ENCODE data around the gene CCL4L2. TPM values are rescaled to one million over a fixed set of nuclear protein-coding genes. Genes with fewer than 3 reads are reported as not detected.
"Not testable (repeated sequence)": the region's sequence is repeated elsewhere in the genome, so short reads cannot be mapped to it uniquely, and the experiment has no call there.

The CCL4L2 gene
- polyA plus RNA-seq, 1 donor: 6.9 TPM

DNA sequence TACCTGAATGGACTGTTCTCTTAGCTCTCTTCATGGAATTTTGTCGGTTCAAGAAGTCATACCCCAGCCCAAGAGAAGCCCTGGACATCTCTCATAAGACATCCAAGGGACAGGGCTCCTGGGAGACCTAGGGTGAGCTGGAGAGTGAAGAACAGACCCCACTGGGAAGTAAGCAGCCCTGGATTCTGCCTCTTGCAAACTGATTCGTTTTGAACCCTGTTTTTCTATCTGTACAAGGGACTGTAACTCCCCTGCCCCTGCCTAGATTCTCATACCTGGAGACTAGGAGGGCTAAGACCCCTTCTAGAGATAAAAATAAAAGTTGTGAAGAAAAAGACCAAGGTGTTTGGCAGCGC, 14.8 kb upstream of the CCL4L2 start:
- H3K36me3 ChIP-seq (ENCODE audit: control insufficient read depth, insufficient read depth, low read length): no peaks in the 10 kb centered on the region
- H3K9me3 ChIP-seq (ENCODE audit: control insufficient read depth, low read depth, low read length): no peaks in the 10 kb centered on the region
- WGBS (ENCODE audit: insufficient coverage, low lambda C conversion rate): 100% methylated on average over 1 of the region's 3 CpGs
- DNase-seq: no peak
- H3K4me1 ChIP-seq (ENCODE audit: control insufficient read depth, insufficient read depth, low read length): peaks cover 3% of the 10 kb centered on the region
- no peak overlapping the region for H3K4me3 ChIP-seq (ENCODE audit: low read length)
- H3K27me3 ChIP-seq (ENCODE audit: control insufficient read depth, insufficient read depth, low read length): peaks cover 7% of the 10 kb centered on the region
- no peak overlapping the region for H3K27ac ChIP-seq (ENCODE audit: low read length)

DNA sequence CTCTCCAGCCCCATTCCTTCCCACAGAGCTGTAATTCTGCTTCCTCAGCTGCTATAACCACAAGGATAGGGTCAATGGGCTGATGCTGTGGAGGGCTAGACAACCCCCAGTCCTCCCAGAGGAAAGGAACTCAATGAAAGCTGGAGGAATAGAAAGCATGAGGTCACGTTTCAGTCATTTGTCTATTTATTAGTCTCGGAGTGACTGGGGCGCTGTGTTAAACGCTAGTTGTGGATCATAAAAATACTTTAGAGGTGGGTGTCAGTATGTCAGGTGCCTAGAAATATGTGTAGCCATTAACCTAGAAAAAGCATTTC, 13.5 kb upstream of the CCL4L2 start:
- peaks cover 3% of the 10 kb centered on the region for H3K4me1 ChIP-seq (ENCODE audit: control insufficient read depth, insufficient read depth, low read length)
- DNase-seq: peak in 1 of 2 donors; percentile 56
- H3K27ac ChIP-seq (ENCODE audit: low read length): no peak overlapping the region
- no peaks in the 10 kb centered on the region for H3K36me3 ChIP-seq (ENCODE audit: control insufficient read depth, insufficient read depth, low read length)
- H3K27me3 ChIP-seq (ENCODE audit: control insufficient read depth, insufficient read depth, low read length): peaks cover 7% of the 10 kb centered on the region
- 17% methylated on average over 2 of the region's 4 CpGs for WGBS (ENCODE audit: insufficient coverage, low lambda C conversion rate)
- H3K9me3 ChIP-seq (ENCODE audit: control insufficient read depth, low read depth, low read length): no peaks in the 10 kb centered on the region
- H3K4me3 ChIP-seq (ENCODE audit: low read length): no peak overlapping the region

DNA sequence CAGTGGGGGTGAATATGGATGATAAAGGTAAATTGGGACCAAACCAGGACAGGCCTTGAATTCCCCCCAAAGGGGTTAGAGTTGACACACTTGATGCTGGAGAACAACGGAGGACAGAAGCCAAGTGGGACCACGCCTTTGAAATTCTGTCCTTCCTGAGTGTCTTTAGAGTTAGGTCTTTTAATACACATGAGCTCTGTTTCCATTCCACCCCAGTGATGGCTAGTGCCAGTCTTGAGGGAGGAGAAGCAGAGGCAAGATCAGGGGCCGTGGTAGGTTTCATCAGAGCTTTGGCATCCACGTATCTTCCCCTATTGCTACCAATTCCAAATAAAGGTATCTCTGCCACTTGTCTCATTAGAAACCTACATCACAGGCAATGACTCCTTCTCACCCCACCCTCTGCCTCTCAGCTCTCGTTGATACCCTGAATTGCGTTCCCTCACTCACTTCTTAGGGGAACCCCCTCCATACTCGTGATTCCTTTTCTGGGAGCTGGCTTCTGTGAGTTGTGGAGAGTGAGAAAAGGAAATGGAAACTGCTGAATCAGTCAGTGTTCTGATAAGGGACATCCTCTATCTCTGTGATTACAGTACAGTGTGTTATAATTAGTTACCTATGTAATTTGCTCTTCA, 11.9 kb upstream of the CCL4L2 start:
- H3K9me3 ChIP-seq (ENCODE audit: control insufficient read depth, low read depth, low read length): no peaks in the 10 kb centered on the region
- peaks cover 7% of the 10 kb centered on the region for H3K27me3 ChIP-seq (ENCODE audit: control insufficient read depth, insufficient read depth, low read length)
- WGBS (ENCODE audit: insufficient coverage, low lambda C conversion rate): 57% methylated on average over 2 of the region's 7 CpGs
- H3K4me3 ChIP-seq (ENCODE audit: low read length): no peak overlapping the region
- H3K36me3 ChIP-seq (ENCODE audit: control insufficient read depth, insufficient read depth, low read length): no peaks in the 10 kb centered on the region
- peak in 1 of 2 donors; percentile 73 for DNase-seq
- peak overlapping the region; percentile 23 for H3K27ac ChIP-seq (ENCODE audit: low read length)
- H3K4me1 ChIP-seq (ENCODE audit: control insufficient read depth, insufficient read depth, low read length): peaks cover 3% of the 10 kb centered on the region

DNA sequence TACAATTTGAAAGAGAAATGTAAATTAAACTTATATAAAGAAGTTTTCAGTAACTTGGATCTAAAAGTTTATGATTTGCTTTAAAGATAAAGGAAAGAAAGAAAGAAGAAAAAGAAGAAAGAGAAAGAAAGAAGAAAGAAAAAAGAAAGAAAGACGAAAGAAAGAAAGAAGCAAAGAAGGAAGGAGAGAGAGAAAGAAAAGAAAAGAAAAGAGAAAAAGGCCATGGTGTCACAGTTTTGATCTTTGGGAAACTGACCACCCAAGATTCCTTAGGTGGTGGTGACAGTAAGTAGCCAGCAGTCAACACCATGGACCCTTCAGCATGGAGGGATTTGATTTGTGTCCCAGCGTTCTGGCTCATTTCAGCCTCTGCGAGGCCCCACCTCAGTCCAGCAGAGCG, 9.8 kb upstream of the CCL4L2 start:
- 88% methylated on average over 1 of the region's 4 CpGs for WGBS (ENCODE audit: insufficient coverage, low lambda C conversion rate)
- not testable (repeated sequence) for H3K9me3 ChIP-seq (ENCODE audit: control insufficient read depth, low read depth, low read length); H3K4me3 ChIP-seq (ENCODE audit: low read length); H3K27me3 ChIP-seq (ENCODE audit: control insufficient read depth, insufficient read depth, low read length); DNase-seq; H3K36me3 ChIP-seq (ENCODE audit: control insufficient read depth, insufficient read depth, low read length); H3K27ac ChIP-seq (ENCODE audit: low read length); H3K4me1 ChIP-seq (ENCODE audit: control insufficient read depth, insufficient read depth, low read length)

DNA sequence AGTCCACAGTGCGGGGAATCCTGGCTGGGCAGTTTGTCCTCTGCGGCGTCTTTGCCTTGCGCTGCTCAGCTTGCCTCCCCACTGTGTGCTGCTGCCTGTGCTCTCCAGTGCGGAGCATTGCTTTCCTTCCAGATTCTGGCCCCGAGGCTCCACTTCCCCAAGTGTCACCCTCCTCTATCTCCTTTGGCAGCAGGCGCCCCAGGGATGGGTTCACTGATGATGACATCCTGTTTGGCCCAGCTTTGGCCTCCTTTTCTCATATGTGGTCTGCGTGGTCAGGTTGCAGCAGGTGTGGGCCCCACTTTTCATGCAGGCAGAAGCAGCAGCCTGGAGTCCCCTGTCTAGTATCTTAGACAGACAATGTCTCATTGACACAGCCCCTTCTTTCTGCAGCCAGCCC, 9.4 kb upstream of the CCL4L2 start:
- H3K36me3 ChIP-seq (ENCODE audit: control insufficient read depth, insufficient read depth, low read length); H3K4me3 ChIP-seq (ENCODE audit: low read length); H3K4me1 ChIP-seq (ENCODE audit: control insufficient read depth, insufficient read depth, low read length); H3K27ac ChIP-seq (ENCODE audit: low read length); H3K9me3 ChIP-seq (ENCODE audit: control insufficient read depth, low read depth, low read length); DNase-seq; H3K27me3 ChIP-seq (ENCODE audit: control insufficient read depth, insufficient read depth, low read length): not testable (repeated sequence)
- 100% methylated on average over 2 of the region's 8 CpGs for WGBS (ENCODE audit: insufficient coverage, low lambda C conversion rate)

DNA sequence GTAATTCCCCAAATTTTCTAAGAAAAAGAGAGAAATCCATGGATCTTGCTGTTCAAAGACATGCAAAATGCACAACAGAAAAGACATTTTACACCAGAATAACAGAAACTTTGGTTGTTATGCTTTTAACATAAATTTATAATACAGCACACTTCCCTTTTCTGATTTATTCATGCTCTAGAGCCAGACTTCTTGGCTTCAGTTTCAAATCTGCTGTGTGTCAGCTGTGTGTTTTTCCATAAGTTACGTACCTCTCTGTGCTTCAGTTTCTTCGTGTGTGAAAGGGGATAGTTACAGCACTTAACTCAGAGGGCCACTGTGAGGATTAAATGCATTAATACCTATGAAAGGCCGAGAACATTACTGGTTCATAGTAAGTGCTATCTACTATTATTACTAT, 7.5 kb upstream of the CCL4L2 start:
- no peak overlapping the region for H3K27ac ChIP-seq (ENCODE audit: low read length)
- peaks cover 3% of the 10 kb centered on the region for H3K4me1 ChIP-seq (ENCODE audit: control insufficient read depth, insufficient read depth, low read length)
- H3K27me3 ChIP-seq (ENCODE audit: control insufficient read depth, insufficient read depth, low read length): no peaks in the 10 kb centered on the region
- no peak for DNase-seq
- H3K4me3 ChIP-seq (ENCODE audit: low read length): no peak overlapping the region
- no peaks in the 10 kb centered on the region for H3K36me3 ChIP-seq (ENCODE audit: control insufficient read depth, insufficient read depth, low read length)
- no peaks in the 10 kb centered on the region for H3K9me3 ChIP-seq (ENCODE audit: control insufficient read depth, low read depth, low read length)
- 76% methylated on average over 3 of the region's 3 CpGs for WGBS (ENCODE audit: insufficient coverage, low lambda C conversion rate)

DNA sequence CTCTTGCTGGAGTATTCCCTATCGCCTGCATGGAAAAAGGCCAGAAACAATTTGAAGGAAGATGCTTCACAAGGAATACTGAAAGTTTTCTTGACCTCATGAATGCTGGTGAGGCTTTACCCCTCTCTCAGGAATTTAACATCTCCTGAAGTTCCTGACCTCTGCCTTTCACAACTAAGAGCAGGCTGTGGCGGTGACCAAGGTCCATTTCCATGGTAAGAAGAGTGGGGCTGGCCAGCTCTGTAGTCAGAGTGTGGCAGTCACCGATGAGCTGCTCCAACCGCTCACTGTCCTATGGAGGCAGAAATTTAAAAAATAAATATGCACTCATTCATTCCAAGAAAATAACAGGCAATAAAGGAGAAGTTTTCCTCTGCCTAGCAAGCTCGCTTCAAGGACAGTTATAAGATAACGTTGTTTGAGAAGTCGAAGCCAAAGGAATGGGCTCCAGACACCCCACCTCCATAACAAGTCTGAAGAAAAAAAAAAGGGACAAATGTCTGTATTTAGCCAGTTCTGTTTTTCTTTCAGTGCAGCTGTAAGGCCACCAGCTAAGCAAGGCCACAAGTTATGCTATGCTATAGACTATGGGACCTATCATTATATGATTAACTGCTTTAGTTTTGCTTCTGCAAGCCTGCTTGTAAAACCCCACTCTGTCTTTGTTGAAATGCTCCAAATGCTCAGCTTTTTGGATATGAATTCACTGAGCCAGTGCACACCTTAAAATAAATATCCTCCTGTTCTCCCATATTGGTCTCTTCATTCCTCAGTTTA, 6.0 kb upstream of the CCL4L2 start:
- H3K27ac ChIP-seq (ENCODE audit: low read length): no peak overlapping the region
- WGBS (ENCODE audit: insufficient coverage, low lambda C conversion rate): 33% methylated on average over 4 of the region's 7 CpGs
- H3K27me3 ChIP-seq (ENCODE audit: control insufficient read depth, insufficient read depth, low read length): no peaks in the 10 kb centered on the region
- no peak overlapping the region for H3K4me3 ChIP-seq (ENCODE audit: low read length)
- DNase-seq: no peak
- no peaks in the 10 kb centered on the region for H3K9me3 ChIP-seq (ENCODE audit: control insufficient read depth, low read depth, low read length)
- H3K4me1 ChIP-seq (ENCODE audit: control insufficient read depth, insufficient read depth, low read length): no peaks in the 10 kb centered on the region
- no peaks in the 10 kb centered on the region for H3K36me3 ChIP-seq (ENCODE audit: control insufficient read depth, insufficient read depth, low read length)

DNA sequence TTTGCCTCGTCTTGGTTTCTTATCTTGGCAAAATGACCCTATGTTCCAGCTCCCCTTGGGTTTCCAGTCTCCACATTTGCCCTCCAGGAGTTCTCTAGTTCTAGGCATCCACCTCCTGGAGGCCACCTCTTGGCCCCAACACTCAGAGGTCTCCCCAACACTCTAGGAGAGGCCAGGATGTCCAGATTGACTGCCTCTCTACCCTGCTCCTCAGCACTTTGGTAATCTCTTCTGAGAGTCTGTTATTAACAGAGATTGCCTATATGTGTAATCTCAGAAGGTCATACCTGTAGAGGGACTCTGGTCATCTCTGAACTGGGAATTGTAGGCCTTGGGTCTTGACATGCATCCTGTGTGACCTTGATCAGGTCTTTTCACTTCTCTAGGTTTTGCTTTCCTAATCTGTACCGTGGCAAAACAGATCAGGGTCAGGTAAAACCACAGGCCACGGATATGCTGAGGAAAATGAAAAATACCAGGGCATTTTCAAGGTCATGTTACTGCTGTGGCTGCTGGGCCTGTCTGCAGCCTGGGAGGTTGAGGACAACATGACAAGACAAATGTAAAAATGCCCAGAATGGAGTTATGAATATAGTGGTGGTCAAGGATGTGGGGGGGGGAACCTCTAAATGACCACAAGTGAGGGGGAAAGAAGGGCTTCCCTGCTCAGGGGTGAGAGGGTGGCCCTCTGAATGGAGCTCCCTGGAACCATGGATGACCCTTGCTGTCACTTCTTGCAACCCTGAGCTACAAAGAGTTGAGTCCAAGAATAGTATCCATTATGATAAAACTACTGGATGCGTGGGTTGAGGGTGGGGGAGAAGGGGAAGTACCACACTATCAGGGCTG, 5.0 kb upstream of the CCL4L2 start:
- Histone ChIP-seq H3K4me1 (ENCODE audit: control insufficient read depth, insufficient read depth, low read length) (no peaks in the 10 kb centered on the region), H3K27ac (ENCODE audit: low read length) (no peak overlapping the region), H3K27me3 (ENCODE audit: control insufficient read depth, insufficient read depth, low read length) (no peaks in the 10 kb centered on the region), H3K36me3 (ENCODE audit: control insufficient read depth, insufficient read depth, low read length) (no peaks in the 10 kb centered on the region), H3K9me3 (ENCODE audit: control insufficient read depth, low read depth, low read length) (no peaks in the 10 kb centered on the region), H3K4me3 (ENCODE audit: low read length) (no peak overlapping the region)
- WGBS (ENCODE audit: insufficient coverage, low lambda C conversion rate): 82% methylated on average over 3 of the region's 4 CpGs
- no peak for DNase-seq

DNA sequence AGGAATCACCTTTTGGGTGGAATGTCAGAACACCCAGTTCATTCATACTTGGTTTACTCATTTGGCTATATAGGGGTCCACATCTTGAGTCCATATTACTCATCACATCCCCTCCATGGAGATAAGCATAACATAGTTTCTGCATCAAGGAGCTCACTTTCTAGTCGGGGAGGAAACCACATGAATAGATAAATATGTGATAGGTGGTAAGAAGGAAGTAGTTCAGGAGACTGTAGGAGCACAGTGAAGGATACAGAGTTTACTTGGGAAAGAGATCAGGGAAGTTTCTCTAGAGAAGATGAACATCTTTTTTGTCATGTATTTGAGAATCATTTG, 4.4 kb upstream of the CCL4L2 start:
- DNase-seq; H3K27me3 ChIP-seq (ENCODE audit: control insufficient read depth, insufficient read depth, low read length); H3K36me3 ChIP-seq (ENCODE audit: control insufficient read depth, insufficient read depth, low read length); H3K9me3 ChIP-seq (ENCODE audit: control insufficient read depth, low read depth, low read length); H3K27ac ChIP-seq (ENCODE audit: low read length); H3K4me3 ChIP-seq (ENCODE audit: low read length); H3K4me1 ChIP-seq (ENCODE audit: control insufficient read depth, insufficient read depth, low read length): not testable (repeated sequence)
- WGBS (ENCODE audit: insufficient coverage, low lambda C conversion rate): 60% methylated on average over 1 of the region's 1 CpG

DNA sequence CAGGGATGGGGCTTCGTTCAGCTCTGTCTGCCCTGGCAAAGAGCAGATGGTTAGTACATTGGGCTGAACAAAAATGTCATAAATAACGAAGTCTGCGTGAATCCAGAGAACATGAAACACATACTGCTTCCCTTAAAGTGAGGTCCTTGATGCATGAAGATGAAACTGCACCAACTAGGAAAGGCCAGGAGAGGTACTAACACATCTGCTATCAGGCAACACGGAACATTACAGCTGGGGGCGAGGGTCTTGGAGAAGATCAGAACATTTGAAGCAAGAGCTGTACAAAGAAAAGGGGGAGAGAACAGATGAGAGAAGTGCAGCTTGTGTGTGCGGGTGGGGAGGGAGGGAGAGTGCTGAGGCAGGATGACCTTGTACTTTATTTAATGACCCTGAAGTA, 3.5 kb upstream of the CCL4L2 start:
- DNase-seq; H3K4me3 ChIP-seq (ENCODE audit: low read length); H3K9me3 ChIP-seq (ENCODE audit: control insufficient read depth, low read depth, low read length); H3K36me3 ChIP-seq (ENCODE audit: control insufficient read depth, insufficient read depth, low read length); H3K4me1 ChIP-seq (ENCODE audit: control insufficient read depth, insufficient read depth, low read length); H3K27me3 ChIP-seq (ENCODE audit: control insufficient read depth, insufficient read depth, low read length); H3K27ac ChIP-seq (ENCODE audit: low read length): not testable (repeated sequence)
- WGBS (ENCODE audit: insufficient coverage, low lambda C conversion rate): 97% methylated on average over 4 of the region's 6 CpGs

All from large intestine (tissue), 3 donors.